Fibroblast of villous mesenchyme (primary cell): ENCODE data around the gene BCL2L2. TPM values are rescaled to one million over a fixed set of nuclear protein-coding genes. Genes with fewer than 3 reads are reported as not detected.

ENCODE experiments used
- DNase-seq: peaks from one replicate; pipeline ENCODE4 v3.0.0-alpha.2; 2010; ENCODE audit warnings: low read depth
- H3K4me3 ChIP-seq: 2 replicates; pipeline ENCODE4 v1.5.1; 2011; ENCODE audit warnings: low read depth, mild to moderate bottlenecking, low read length
- total RNA-seq: library from RNA; depleted of rRNA; stranded (reverse); fragments of >200 nt; gene quantifications from 2 replicates; pipeline ENCODE4 v1.2.3, GENCODE V29; 2012
- TF ChIP-seq, protein P1 (sequence below): IDR thresholded peaks from 2 replicates; pipeline ENCODE4 v1.5.1; 2012; ENCODE audit warnings: low read depth, mild to moderate bottlenecking, low read length; ENCODE audit not compliant: insufficient read depth

Gene BCL2L2
- total RNA-seq, 1 donor, result 20.7 TPM

DNA sequence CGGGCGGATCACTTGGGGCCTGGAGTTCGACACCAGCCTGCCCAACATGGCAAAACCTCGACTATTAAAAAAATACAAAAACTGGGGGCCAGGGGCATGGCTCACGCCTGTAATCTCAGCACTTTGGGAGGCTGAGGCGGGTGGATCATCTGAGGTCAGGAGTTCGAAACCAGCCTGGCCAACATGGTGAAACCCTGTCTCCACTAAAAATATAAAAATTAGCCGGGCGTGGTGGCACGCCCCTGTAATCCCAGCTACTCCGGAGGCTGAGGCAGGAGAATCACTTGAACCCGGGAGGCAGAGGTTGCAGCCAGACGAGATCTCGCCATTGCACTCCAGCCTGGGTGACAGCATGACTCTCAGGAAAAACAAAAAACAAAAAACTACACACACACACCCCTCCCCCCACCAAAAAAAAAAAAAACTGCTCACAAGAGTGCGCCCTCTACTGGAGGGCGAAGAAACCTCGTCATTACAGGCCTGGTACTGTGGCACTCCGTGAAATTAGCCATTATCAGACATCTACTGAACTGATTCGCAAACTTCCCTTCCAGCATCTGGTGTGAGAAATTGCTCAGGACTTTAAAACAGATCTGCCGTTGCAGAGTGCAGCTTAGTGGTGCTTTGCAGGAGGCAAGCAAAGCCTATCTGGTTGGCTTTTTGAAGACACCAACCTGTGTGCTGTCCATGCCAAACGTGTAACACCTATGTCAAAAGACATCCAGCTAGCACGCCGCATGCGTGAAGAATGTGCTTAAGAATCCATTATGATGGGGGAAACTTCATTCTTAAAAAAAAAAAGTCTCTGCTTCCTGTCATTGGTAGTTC, 11.7 kb upstream of the BCL2L2 start:
- TF ChIP-seq, protein P1, sequence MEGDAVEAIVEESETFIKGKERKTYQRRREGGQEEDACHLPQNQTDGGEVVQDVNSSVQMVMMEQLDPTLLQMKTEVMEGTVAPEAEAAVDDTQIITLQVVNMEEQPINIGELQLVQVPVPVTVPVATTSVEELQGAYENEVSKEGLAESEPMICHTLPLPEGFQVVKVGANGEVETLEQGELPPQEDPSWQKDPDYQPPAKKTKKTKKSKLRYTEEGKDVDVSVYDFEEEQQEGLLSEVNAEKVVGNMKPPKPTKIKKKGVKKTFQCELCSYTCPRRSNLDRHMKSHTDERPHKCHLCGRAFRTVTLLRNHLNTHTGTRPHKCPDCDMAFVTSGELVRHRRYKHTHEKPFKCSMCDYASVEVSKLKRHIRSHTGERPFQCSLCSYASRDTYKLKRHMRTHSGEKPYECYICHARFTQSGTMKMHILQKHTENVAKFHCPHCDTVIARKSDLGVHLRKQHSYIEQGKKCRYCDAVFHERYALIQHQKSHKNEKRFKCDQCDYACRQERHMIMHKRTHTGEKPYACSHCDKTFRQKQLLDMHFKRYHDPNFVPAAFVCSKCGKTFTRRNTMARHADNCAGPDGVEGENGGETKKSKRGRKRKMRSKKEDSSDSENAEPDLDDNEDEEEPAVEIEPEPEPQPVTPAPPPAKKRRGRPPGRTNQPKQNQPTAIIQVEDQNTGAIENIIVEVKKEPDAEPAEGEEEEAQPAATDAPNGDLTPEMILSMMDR, result peak; percentile 94
- peak; percentile 62 for DNase-seq
- H3K4me3 ChIP-seq, result no peak overlapping the region

DNA sequence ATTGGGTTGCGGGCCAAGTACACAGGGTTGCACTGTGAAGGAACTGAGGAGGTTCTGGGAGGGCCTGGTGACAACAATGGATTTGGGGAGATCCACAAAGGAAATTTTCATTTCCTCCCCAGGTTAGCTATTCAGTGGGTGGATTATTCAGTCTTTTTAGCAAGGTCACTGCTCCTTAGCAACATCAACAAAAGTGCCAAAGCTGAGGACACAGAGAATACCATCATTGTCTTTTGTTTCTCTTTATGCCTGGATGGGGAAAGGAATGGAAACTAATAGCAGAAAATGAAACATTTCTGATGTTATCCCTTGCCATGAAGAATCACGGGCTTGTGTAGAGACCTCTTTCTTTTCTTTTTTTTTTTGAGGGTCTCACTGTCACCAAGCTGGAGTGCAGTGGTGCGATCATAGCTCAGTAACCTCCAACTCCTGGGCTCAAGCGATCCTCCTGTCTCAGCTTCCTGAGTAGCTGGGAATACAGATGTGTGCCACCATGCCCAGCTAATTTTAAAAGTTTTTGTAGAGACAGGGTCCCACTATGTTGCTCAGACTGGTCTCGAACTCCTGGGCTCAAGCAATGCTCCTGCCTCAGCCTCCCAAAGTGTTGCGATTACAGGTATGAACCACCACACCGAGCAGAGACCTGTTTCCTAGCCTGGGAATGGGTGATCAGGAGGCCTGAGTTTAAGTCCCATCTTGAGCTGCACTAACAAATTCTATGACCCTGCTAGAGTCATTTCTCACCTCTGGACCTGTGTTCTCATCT, 10.4 kb upstream of the BCL2L2 start:
- DNase-seq, result no peak
- TF ChIP-seq, protein P1, result no peak
- H3K4me3 ChIP-seq, result no peak overlapping the region

DNA sequence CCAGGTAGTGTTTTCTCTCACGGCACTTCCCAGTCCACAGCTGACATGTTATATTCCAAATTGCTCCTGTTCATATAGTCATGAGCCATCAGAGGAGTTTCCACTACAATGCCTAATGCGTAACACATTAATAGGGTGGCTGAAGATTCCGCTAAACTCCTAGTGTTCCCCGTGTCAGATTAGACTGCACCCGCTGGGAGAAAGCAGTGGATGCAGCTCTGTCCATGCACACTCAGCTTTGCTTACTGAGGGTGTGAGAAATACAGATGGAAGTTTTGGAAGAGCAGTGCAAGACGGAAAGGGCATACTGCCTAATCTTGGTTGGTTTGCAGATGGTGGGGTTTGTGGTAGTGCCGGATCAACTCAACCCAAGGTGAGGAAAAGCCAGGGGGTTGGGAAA, 9.5 kb upstream of the BCL2L2 start:
- TF ChIP-seq, protein P1, result no peak
- no peak overlapping the region for H3K4me3 ChIP-seq
- no peak for DNase-seq

DNA sequence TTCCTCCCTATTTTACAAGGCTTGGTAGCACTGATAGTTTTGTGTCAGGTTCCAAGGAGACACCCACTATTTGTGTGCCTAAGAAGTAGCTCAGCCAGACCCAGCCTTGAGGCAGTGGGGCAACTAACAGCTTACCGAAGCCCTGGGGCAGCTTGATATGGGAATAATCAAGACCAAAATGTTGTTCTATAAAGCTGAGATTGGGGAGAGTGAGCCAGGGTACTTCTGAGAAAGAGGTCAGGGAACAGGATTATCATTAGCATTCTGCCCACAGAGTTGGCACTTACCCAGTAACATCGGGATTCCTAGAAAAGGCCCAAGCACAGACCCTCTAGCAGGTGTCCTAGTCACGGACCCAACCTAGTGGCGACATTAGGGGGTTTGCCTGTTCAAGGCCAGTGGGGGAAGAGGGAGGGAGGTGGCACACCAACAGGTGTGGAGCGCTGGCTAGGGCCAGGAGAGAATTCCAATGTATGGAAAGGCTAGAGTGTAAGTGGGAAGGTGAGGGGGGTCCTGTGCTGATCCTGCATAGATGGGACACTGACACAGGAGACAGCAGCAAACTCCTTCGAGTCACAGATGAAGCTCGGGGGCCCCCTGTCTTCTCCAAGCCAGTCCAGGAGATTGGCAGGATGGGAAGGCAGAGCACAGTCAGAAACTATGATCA, 8.9 kb upstream of the BCL2L2 start:
- DNase-seq, result no peak
- no peak overlapping the region for H3K4me3 ChIP-seq
- TF ChIP-seq, protein P1, result no peak

DNA sequence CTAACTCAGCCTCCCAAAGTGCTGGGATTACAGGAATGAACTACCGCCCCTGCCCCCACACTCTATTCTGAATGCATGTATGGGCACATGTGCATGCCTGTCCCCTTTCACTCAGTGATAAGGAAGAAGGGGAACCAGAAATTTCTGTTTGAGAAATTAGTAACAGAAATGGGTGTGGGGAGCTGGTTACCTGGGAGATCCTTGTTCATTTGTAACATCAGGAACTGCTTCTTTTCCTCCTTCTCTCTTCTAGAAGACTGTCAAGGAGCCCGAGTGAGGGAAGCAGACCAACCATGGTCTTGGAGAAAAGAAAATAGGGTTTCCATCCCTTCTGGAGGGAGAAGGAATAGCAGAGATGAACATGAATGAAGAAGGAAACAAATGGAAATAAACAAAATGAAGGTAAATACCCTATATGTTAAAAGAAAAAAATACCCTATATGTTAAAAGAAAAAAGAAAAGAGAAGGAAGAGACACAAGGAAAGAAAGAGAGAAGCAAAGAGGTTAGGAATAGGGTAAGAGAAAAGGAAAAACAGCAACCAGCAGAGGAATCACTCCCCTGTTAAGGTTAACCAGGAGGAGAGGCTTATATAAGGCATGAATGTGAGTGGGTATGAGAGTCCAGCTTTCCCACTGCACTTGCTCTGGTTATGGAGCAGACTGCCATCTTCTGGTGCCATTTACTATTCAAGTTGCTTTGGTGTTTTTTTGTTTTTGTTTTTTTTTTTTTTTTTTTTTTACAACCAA, 7.2 kb upstream of the BCL2L2 start:
- peak; percentile 66 for DNase-seq
- no peak overlapping the region for H3K4me3 ChIP-seq
- TF ChIP-seq, protein P1, result peak; percentile 29

DNA sequence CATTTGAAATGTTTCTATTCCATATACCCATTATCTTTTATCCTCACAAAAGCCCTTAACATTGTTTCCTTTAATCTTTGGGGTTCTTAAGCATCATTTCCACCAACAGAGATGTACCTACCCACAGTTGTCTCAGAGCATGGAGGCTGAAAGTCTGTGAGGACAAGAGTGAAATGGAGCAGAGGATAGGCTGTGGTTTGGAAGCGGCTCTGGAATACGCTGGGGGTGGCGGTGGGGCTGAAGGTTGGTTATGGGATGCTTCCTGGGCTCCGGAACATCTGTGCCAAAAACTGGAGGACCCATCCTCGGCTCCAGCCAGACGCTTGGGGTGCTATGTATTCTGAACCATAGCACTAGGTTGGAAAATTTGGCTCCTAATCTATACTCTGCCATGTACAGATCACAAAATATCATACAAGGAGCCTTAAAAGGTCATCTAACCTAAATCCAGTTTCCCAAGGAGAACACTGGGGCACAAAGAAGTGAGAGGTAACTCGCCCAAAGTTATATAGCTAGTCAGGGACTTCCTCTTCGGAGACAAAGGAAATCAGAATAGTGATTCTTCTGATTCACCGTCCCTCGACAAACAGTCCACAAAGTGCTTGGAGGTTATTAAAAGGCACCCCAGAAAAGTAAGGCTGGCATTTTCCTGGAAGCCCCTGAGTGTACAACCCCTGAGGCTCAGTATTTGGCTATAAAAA, 6.5 kb upstream of the BCL2L2 start:
- peak; percentile 3 for DNase-seq

More for the DNA sequence above, 6.5 kb upstream of the BCL2L2 start:
- H3K4me3 ChIP-seq, result peak overlapping the region; percentile 77
- TF ChIP-seq, protein P1, result no peak
